H1 (cell line): Measurements from ENCODE around the gene SPON2. TPM values are rescaled to one million over a fixed set of nuclear protein-coding genes. Genes with fewer than 3 reads are reported as not detected.

Experiments
- CTCF ChIA-PET: fragments of 300-600 bp; sonication (Branson Sonifier 250); formaldehyde crosslinking; loops from one replicate; lab custom pipeline; 2021; ENCODE audit not compliant: partially characterized antibody; lab: Charles Lee
- POLR2A ChIA-PET: fragments of 300-600 bp; sonication (Branson Sonifier 250); formaldehyde crosslinking; loops from one replicate; lab custom pipeline; 2021; ENCODE audit warnings: inconsistent platforms; ENCODE audit not compliant: partially characterized antibody; lab: Charles Lee
- DNase-seq, 2 experiments: peaks; one replicate each; pipeline versions ENCODE4 v3.0.0 to v3.0.0-alpha.2; 2010 to 2022; ENCODE audit warnings: low spot score in 2 of 2, low read depth in 1 of 2, mixed read lengths in 1 of 2
- FAIRE-seq: peaks from 2 replicates; lab custom pipeline; 2011; peaks lifted over from hg19 to GRCh38; lab: Jason Lieb, UNC
- H2AFZ ChIP-seq: 2 replicates; pipeline ENCODE4 v1.8.1; 2012; ENCODE audit warnings: low read length, inconsistent platforms
- H2AK5ac ChIP-seq: 2 replicates; pipeline ENCODE4 v1.6.1; 2013; ENCODE audit warnings: low read depth, low read length
- H2BK120ac ChIP-seq: replicated peaks from 2 replicates; pipeline ENCODE3; 2013; ENCODE audit warnings: low read depth, low read length, inconsistent platforms
- H2BK12ac ChIP-seq: 2 replicates; pipeline ENCODE4 v1.6.1; 2013; ENCODE audit warnings: low read depth, low read length
- H2BK15ac ChIP-seq: 2 replicates; pipeline ENCODE4 v1.6.1; 2013; ENCODE audit warnings: low read length
- H2BK20ac ChIP-seq: 2 replicates; pipeline ENCODE4 v1.6.1; 2013; ENCODE audit warnings: low read length
- H2BK5ac ChIP-seq: 2 replicates; pipeline ENCODE4 v1.6.1; 2013; ENCODE audit warnings: low read depth, low read length
- H3K14ac ChIP-seq: 2 replicates; pipeline ENCODE4 v1.6.1; 2013; ENCODE audit warnings: inconsistent platforms; ENCODE audit not compliant: insufficient read length
- H3K18ac ChIP-seq: 2 replicates; pipeline ENCODE4 v1.6.1; 2013; ENCODE audit warnings: low read length; ENCODE audit errors: extremely low read depth
- H3K23ac ChIP-seq: 2 replicates; pipeline ENCODE4 v1.6.1; 2013; ENCODE audit warnings: inconsistent platforms; ENCODE audit not compliant: insufficient read length
- H3K23me2 ChIP-seq: 2 replicates; pipeline ENCODE4 v1.6.1; 2013; ENCODE audit warnings: low read depth, low read length
- H3K27ac ChIP-seq: 2 replicates; pipeline ENCODE4 v1.6.1; 2011; ENCODE audit warnings: low read depth, low read length, inconsistent platforms
- H3K27me3 ChIP-seq, 4 experiments: replicated peaks in 1 of 4; 1 replicate in 1 of 4; 2 replicates in 3 of 4; pipeline versions ENCODE4 v1.6.1 to v1.8.1; 2011 to 2013; ENCODE audit warnings: low read length in 3 of 4, mild to moderate bottlenecking in 3 of 4, inconsistent platforms in 2 of 4, mixed read lengths in 2 of 4, moderate library complexity in 1 of 4; ENCODE audit not compliant: control insufficient read depth in 3 of 4, insufficient read depth in 3 of 4; ENCODE audit errors: extremely low read depth in 1 of 4
- H3K36me3 ChIP-seq, 4 experiments: 2 replicates each; pipeline versions ENCODE4 v1.6.1 to v1.8.1; 2011 to 2013; ENCODE audit warnings: mild to moderate bottlenecking in 4 of 4, low read length in 3 of 4, moderate library complexity in 2 of 4, control low read depth in 1 of 4, inconsistent platforms in 1 of 4; ENCODE audit not compliant: insufficient read depth in 4 of 4, control insufficient read depth in 2 of 4
- H3K4ac ChIP-seq: replicated peaks from 2 replicates; pipeline ENCODE3; 2013; ENCODE audit warnings: low read length, low read depth, mixed read lengths, inconsistent platforms; ENCODE audit not compliant: insufficient read length
- H3K4me1 ChIP-seq, 4 experiments: replicated peaks in 1 of 4; 1 replicate in 1 of 4; 2 replicates in 3 of 4; pipeline versions ENCODE4 v1.6.1 to v1.8.1; 2011 to 2013; ENCODE audit warnings: low read length in 3 of 4, inconsistent platforms in 2 of 4, mixed read lengths in 1 of 4; ENCODE audit not compliant: insufficient read depth in 4 of 4, control insufficient read depth in 3 of 4
- H3K4me2 ChIP-seq, 2 experiments: 2 replicates each; pipeline versions ENCODE4 v1.6.1 to v1.8.1; 2011 to 2013; ENCODE audit warnings: low read depth in 2 of 2, low read length in 2 of 2, control low read depth in 1 of 2, inconsistent platforms in 1 of 2, mild to moderate bottlenecking in 1 of 2; ENCODE audit not compliant: insufficient read depth in 1 of 2
- H3K4me3 ChIP-seq, 4 experiments: fragments of 200-600, 300-600 bp in 1 of 4; sonication (generic), shearing (Covaris generic), sonication (Bioruptor Twin) in 1 of 4; 2 replicates each; pipeline versions ENCODE4 v1.5.1 to v1.8.1; 2011 to 2016; ENCODE audit warnings: low read length in 4 of 4, low read depth in 3 of 4, control low read depth in 2 of 4, inconsistent platforms in 2 of 4, mild to moderate bottlenecking in 2 of 4, mixed read lengths in 1 of 4, moderate library complexity in 1 of 4; ENCODE audit not compliant: insufficient read depth in 2 of 4; ENCODE audit errors: extremely low read depth in 1 of 4
- H3K56ac ChIP-seq: replicated peaks from 2 replicates; pipeline ENCODE3; 2013; ENCODE audit warnings: low read depth, mild to moderate bottlenecking, mixed read lengths, low read length, inconsistent platforms; ENCODE audit not compliant: insufficient read length
- H3K79me1 ChIP-seq: 2 replicates; pipeline ENCODE4 v1.6.1; 2013; ENCODE audit warnings: low read depth, low read length, control low read depth
- H3K79me2 ChIP-seq, 2 experiments: 2 replicates each; pipeline versions ENCODE4 v1.6.1 to v1.8.1; 2012 to 2013; ENCODE audit warnings: low read length in 2 of 2, mild to moderate bottlenecking in 2 of 2, inconsistent platforms in 1 of 2; ENCODE audit not compliant: insufficient read depth in 2 of 2, control insufficient read depth in 1 of 2
- H3K9ac ChIP-seq, 4 experiments: replicated peaks in 1 of 4; 1 replicate in 1 of 4; 2 replicates in 3 of 4; pipeline versions ENCODE4 v1.6.1 to v1.8.1; 2011 to 2013; ENCODE audit warnings: low read depth in 3 of 4, low read length in 3 of 4, control low read depth in 2 of 4, mild to moderate bottlenecking in 2 of 4, moderate library complexity in 2 of 4, inconsistent platforms in 1 of 4; ENCODE audit errors: extremely low read depth in 1 of 4
- H3K9me3 ChIP-seq, 2 experiments: 2 replicates each; pipeline versions ENCODE4 v1.6.1 to v1.8.1; 2012 to 2013; ENCODE audit warnings: mild to moderate bottlenecking in 2 of 2, moderate library complexity in 2 of 2, control low read depth in 1 of 2, inconsistent platforms in 1 of 2, low read depth in 1 of 2, low read length in 1 of 2, mixed read lengths in 1 of 2; ENCODE audit not compliant: insufficient read depth in 2 of 2
- H4K20me1 ChIP-seq, 2 experiments: replicated peaks in 1 of 2; 2 replicates each; pipeline versions ENCODE3 to v1.8.1; 2011 to 2013; ENCODE audit warnings: inconsistent platforms in 2 of 2, low read length in 2 of 2, mild to moderate bottlenecking in 1 of 2; ENCODE audit not compliant: insufficient read depth in 2 of 2, control insufficient read depth in 1 of 2
- H4K5ac ChIP-seq: 2 replicates; pipeline ENCODE4 v1.6.1; 2013; ENCODE audit warnings: low read length, low read depth, mixed read lengths, inconsistent platforms; ENCODE audit not compliant: insufficient read length
- H4K8ac ChIP-seq: 2 replicates; pipeline ENCODE4 v1.8.0; 2013; ENCODE audit warnings: mild to moderate bottlenecking, moderate library complexity, low read length, inconsistent platforms; ENCODE audit not compliant: insufficient read depth; ENCODE audit errors: extremely low read depth
- H4K91ac ChIP-seq: replicated peaks from 2 replicates; pipeline ENCODE3; 2013; ENCODE audit warnings: low read length, mixed read lengths, inconsistent platforms; ENCODE audit not compliant: insufficient read length
- ASH2L ChIP-seq: fragments of 200-600, 300-600 bp; sonication (generic); IDR thresholded peaks from one replicate; pipeline ENCODE4 v1.7.1; 2017; ENCODE audit warnings: low read length
- CTBP2 ChIP-seq: IDR thresholded peaks from 2 replicates; pipeline ENCODE4 v1.7.0; 2011; ENCODE audit warnings: borderline replicate concordance, mild to moderate bottlenecking, moderate library complexity, mixed read lengths, low read length; ENCODE audit not compliant: insufficient read depth, insufficient read length
- EZH2 ChIP-seq: fragments of 200-600 bp; sonication (generic); IDR thresholded peaks from 2 replicates; pipeline ENCODE4 v1.7.1; 2012; ENCODE audit warnings: low read depth, mild to moderate bottlenecking, moderate library complexity, low read length, inconsistent platforms; ENCODE audit not compliant: severe bottlenecking
- FOSL1 ChIP-seq: IDR thresholded peaks from 2 replicates; pipeline ENCODE4 v1.6.1; 2011; ENCODE audit warnings: mild to moderate bottlenecking, low read depth, low read length, moderate library complexity; ENCODE audit not compliant: insufficient read depth
- POLR2AphosphoS5 ChIP-seq: IDR thresholded peaks from 2 replicates; pipeline ENCODE4 v1.6.1; 2011; ENCODE audit warnings: low read depth, low read length
- RFX5 ChIP-seq: IDR thresholded peaks from 2 replicates; pipeline ENCODE4 v1.6.1; 2011; ENCODE audit warnings: low read depth, low read length, improper control_type of control experiment, borderline replicate concordance
- SP2 ChIP-seq: IDR thresholded peaks from 2 replicates; pipeline ENCODE4 v1.6.1; 2012; ENCODE audit warnings: mild to moderate bottlenecking, low read length, inconsistent platforms
- TCF12 ChIP-seq: IDR thresholded peaks from 2 replicates; pipeline ENCODE4 v1.6.1; 2011; ENCODE audit warnings: low read depth, mild to moderate bottlenecking, low read length
- USF2 ChIP-seq: IDR thresholded peaks from 2 replicates; pipeline ENCODE4 v1.6.1; 2011; ENCODE audit warnings: low read length, improper control_type of control experiment
- WGBS, 2 experiments: shearing (Covaris generic) in 1 of 2; methylation state at CpG; one replicate each; pipeline versions ENCODE4 v1.1.6 to v1.1.7; 2013 to 2015; ENCODE audit warnings: low lambda C conversion rate in 2 of 2, mixed read lengths in 2 of 2, inconsistent platforms in 1 of 2, low coverage in 1 of 2, missing lambda C conversion rate in 1 of 2; ENCODE audit not compliant: insufficient replicate concordance in 2 of 2, insufficient coverage in 1 of 2, insufficient read length in 1 of 2; ENCODE audit errors: extremely low coverage in 1 of 2, missing lambda C conversion rate in 1 of 2; 5-methylcytosine and 5-hydroxymethylcytosine counted together
- polyA plus RNA-seq, 7 experiments: library from polyadenylated mRNA; depleted of rRNA in 3 of 7; stranded (reverse) in 5 of 7; unstranded in 2 of 7; fragments of >200 nt in 5 of 7; fragments of 200-250 nt in 2 of 7; gene quantifications; 1 replicate in 5 of 7; 2 replicates in 1 of 7; 4 replicates in 1 of 7; pipeline versions ENCODE4 v1.2.1 to v1.2.3, GENCODE V29; 2011 to 2013; ENCODE audit warnings: missing spikeins in 2 of 7, mixed read lengths in 2 of 7
- total RNA-seq: library from RNA; stranded (reverse); fragmentation: NEBNext Ultra II Directional; extraction: Animal tissue kit (Norgen Biotek cat#: 25700); gene quantifications from 2 replicates; pipeline ENCODE4 v1.2.1, GENCODE V29; 2021
- TF ChIP-seq, protein P1 (sequence below): IDR thresholded peaks from 2 replicates; pipeline ENCODE4 v1.6.1; 2012; ENCODE audit warnings: inconsistent platforms

Gene SPON2
- total and polyA plus RNA-seq, 2 of the 8 experiments (the other 6 are each of a cell fraction or from before 2014, with no cell fraction given) = 2.8 to 3.2 TPM

GRCh38 chr4:1217366-1217765, 45.0 kb upstream of the SPON2 start:
- Histone ChIP-seq H3K4me1 (no peaks in the 10 kb centered on the region), H3K4me2 (no peak overlapping the region), H3K9me3 (no peaks in the 10 kb centered on the region), H3K4ac (no peak overlapping the region), H3K56ac (no peak overlapping the region), H2AK5ac (no peak overlapping the region), H2BK120ac (no peak overlapping the region), H4K20me1 (peaks cover 2 to 13% of the 10 kb centered on the region in 2 experiments), H2BK5ac (no peak overlapping the region), H2BK20ac (no peak overlapping the region), H2AFZ (no peak overlapping the region), H4K91ac (no peak overlapping the region), H3K79me1 (peaks cover 2% of the 10 kb centered on the region; the same call in 1 of the 2 replicates), H3K4me3 (no peak overlapping the region), H3K27me3 (no peaks in the 10 kb centered on the region), H3K36me3 (peaks cover 5 to 42% (median 11%) of the 10 kb centered on the region in 4 experiments; a peak in 6 of 8 replicates), H3K23ac (no peak overlapping the region), H3K18ac (no peak overlapping the region), H3K79me2 (no peaks in the 10 kb centered on the region), H3K27ac (no peak overlapping the region), H3K9ac (no peak overlapping the region), H2BK12ac (no peak overlapping the region), H2BK15ac (no peak overlapping the region), H4K8ac (no peak overlapping the region), H3K14ac (no peak overlapping the region), H4K5ac (no peak overlapping the region), H3K23me2 (no peaks in the 10 kb centered on the region)
- no peak for FAIRE-seq
- POLR2A ChIA-PET = interaction anchor here (0.9 to 1.4 kb wide), 3 partner anchors 10 to 30 kb away, joined by 3 to 4 read pairs (median 3); no protein-coding TSS in a partner anchor
- no peak for TF ChIP-seq EZH2
- no peak for TF ChIP-seq RFX5
- TF ChIP-seq, protein P1, sequence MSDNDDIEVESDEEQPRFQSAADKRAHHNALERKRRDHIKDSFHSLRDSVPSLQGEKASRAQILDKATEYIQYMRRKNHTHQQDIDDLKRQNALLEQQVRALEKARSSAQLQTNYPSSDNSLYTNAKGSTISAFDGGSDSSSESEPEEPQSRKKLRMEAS = no peak
- TF ChIP-seq CTBP2 = no peak
- no peak for TF ChIP-seq USF2
- TF ChIP-seq SP2 = no peak
- TF ChIP-seq ASH2L = no peak
- TF ChIP-seq TCF12 = no peak
- no peak for TF ChIP-seq FOSL1
- no peak for TF ChIP-seq POLR2AphosphoS5
- DNase-seq = no peak
- CTCF ChIA-PET = no interaction called here
- 97% methylated on average over 17 of the region's 27 CpGs; no CpG with 5 or more reads in 1 of the 2 experiments for WGBS, 2 experiments
